ENCODE measurements around the gene CAMTA1.

DNA sequence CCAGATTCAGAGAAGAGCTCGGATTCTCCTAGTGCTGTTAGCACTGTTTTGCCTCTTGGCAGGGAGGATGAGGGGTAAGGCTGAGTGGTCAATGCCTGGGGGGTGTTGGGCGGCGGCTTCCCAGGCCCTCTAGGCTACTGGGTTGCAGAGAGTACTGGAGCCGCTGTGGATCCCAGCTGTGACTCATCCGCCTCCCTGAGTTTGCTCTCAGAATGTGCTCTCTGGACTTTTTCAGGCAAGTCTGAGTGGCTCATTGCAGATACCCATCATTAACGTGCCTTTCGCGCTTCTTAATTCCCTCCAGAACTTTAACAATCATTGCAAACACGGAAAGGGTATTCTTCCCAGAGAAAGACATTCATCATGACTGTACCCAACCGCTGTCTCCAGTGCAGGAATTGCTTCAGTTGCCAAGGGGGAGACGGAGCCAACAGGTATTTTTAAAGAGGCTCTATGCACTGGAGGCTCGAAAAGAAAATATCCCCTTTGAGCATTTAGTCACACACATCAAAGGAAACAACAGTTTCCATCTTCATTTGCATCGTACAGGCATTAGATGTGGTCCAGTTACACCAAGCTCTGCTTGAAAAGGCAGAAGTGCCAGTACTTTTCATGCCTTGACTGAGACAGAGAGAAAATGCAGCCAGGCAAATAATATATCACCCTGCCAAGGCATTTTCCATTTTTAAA lies 14.4 kb upstream of the CAMTA1 start:
- TF ChIP-seq JUND (IDR thresholded peaks at IDR 0.05) (no peak), POLR2A (IDR thresholded peaks at IDR 0.05; ENCODE audit: borderline replicate concordance, extremely low read depth, insufficient read depth, insufficient read length) (no peak), ZNF274 (IDR thresholded peaks at IDR 0.05; ENCODE audit: low read depth, low read length) (no peak)
- TF ChIP-seq, protein P1, sequence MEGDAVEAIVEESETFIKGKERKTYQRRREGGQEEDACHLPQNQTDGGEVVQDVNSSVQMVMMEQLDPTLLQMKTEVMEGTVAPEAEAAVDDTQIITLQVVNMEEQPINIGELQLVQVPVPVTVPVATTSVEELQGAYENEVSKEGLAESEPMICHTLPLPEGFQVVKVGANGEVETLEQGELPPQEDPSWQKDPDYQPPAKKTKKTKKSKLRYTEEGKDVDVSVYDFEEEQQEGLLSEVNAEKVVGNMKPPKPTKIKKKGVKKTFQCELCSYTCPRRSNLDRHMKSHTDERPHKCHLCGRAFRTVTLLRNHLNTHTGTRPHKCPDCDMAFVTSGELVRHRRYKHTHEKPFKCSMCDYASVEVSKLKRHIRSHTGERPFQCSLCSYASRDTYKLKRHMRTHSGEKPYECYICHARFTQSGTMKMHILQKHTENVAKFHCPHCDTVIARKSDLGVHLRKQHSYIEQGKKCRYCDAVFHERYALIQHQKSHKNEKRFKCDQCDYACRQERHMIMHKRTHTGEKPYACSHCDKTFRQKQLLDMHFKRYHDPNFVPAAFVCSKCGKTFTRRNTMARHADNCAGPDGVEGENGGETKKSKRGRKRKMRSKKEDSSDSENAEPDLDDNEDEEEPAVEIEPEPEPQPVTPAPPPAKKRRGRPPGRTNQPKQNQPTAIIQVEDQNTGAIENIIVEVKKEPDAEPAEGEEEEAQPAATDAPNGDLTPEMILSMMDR (IDR thresholded peaks at IDR 0.05 in 2 of 3, conservative IDR thresholded peaks at IDR 0.05 in 1 of 3; ENCODE audit: borderline replicate concordance in 1 of 3, insufficient read depth in 1 of 3, low read depth in 2 of 3, low read length in 2 of 3): no peak

Measured in HCT116 (cell line).